ENCODE results near the gene CKAP2L. TPM values are rescaled to one million over a fixed set of nuclear protein-coding genes. Genes with fewer than 3 reads are reported as not detected.

Gene CKAP2L
- total RNA-seq, 1 donor from 2014 or later = 0.38 TPM

DNA sequence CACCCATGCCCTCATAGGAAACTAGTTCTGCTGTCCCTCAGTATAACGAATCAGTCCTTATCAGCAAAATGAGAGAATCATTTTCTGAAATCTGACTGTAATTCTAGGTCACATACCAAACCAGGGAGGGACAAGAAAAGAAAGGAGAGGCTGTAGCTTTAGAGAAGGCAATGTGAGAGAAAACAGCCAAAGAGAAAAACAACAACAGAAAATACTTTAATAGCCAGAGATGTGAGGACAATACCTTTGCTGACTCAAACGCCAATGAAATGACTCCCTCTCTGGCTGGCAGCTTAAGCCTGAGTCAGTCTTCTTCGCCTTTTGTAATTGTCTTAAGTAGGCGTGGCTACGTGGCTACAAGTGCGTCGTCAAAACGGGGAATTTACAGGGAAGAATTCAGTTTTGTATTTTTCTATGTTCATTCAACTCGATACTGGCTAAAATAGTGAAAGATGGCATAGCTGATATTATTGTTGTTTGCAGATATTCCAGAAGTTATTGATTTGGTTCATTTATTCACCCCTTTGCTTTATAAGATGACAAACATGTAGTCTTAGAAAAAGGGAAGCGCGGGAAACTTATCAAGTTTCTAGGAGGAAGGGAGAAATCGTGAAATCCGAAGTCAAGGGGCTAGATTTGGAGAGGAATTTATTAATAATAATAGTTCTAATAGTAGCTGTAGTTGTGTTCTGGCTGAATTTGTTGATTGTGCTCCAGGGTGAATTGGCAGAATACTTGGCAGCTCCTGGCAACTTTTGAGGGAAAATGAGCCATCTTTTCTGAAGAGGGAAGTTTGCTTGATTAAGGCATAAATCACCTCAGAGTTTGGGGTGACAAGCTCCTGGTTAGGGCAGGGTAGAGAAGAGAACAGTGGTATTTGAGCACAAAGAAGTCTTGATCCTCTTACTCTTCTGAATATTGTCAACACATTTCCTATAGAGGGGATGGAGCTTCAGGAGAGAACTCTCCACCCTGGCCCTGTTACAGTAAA is 20.1 kb upstream of the CKAP2L start, which contains the start of gene IL1A:
Gene IL1A, minus strand, starts transcription at position 295 of the 991 bp plus-strand sequence. CDS start 723 bp downstream, outside the sequence.
- DNase-seq = no peak
- no peak within 1 kb of the TSS for H3K27ac ChIP-seq (replicated peaks)
- intact Hi-C loops (cut with micrococcal nuclease) = no loop called here
- H3K4me3 ChIP-seq = no peak within 1 kb of the TSS
- peaks cover 8% of the 10 kb centered on the region for H3K4me1 ChIP-seq
- no peaks in the 10 kb centered on the region for H3K36me3 ChIP-seq
- H3K9me3 ChIP-seq (replicated peaks) = no peaks in the 10 kb centered on the region
- TF ChIP-seq, protein P1, sequence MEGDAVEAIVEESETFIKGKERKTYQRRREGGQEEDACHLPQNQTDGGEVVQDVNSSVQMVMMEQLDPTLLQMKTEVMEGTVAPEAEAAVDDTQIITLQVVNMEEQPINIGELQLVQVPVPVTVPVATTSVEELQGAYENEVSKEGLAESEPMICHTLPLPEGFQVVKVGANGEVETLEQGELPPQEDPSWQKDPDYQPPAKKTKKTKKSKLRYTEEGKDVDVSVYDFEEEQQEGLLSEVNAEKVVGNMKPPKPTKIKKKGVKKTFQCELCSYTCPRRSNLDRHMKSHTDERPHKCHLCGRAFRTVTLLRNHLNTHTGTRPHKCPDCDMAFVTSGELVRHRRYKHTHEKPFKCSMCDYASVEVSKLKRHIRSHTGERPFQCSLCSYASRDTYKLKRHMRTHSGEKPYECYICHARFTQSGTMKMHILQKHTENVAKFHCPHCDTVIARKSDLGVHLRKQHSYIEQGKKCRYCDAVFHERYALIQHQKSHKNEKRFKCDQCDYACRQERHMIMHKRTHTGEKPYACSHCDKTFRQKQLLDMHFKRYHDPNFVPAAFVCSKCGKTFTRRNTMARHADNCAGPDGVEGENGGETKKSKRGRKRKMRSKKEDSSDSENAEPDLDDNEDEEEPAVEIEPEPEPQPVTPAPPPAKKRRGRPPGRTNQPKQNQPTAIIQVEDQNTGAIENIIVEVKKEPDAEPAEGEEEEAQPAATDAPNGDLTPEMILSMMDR (IDR thresholded peaks at IDR 0.05; ENCODE audit: borderline replicate concordance) = no peak
- H3K27me3 ChIP-seq (ENCODE audit: low read depth) = no peaks in the 10 kb centered on the region

DNA sequence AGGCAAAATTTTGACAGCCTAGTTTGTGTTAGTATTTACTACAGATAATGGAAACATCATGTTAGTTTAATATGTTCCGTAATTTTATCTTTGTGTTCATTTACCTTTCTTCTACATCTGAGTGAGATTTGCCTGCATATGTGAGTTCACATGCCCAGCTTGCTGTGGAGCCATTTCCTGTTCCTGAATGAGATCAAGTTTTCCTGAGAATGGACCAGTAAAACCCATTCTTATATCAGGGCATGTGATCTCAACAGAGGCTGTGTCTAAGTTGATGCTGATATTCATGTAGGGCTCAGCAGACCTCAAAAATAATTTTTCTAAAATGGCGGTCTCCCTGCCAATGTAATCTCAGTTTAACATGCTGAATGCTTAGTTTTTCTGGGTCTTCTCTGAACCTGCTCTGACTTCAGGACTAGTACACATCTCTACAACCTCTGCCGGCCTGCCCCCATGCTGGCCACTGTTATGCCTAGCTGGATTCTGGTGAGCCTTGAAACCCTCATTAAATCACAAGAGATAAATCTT is 18.8 kb upstream of the CKAP2L start:
- H3K36me3 ChIP-seq = no peaks in the 10 kb centered on the region
- H3K9me3 ChIP-seq (replicated peaks) = no peaks in the 10 kb centered on the region
- peaks cover 7% of the 10 kb centered on the region for H3K4me1 ChIP-seq
- H3K27ac ChIP-seq (replicated peaks) = no peak overlapping the region
- TF ChIP-seq, protein P1 (IDR thresholded peaks at IDR 0.05; ENCODE audit: borderline replicate concordance) = no peak
- intact Hi-C loops (cut with micrococcal nuclease) = no loop called here
- H3K27me3 ChIP-seq (ENCODE audit: low read depth) = no peaks in the 10 kb centered on the region
- no peak overlapping the region for H3K4me3 ChIP-seq
- DNase-seq = no peak

DNA sequence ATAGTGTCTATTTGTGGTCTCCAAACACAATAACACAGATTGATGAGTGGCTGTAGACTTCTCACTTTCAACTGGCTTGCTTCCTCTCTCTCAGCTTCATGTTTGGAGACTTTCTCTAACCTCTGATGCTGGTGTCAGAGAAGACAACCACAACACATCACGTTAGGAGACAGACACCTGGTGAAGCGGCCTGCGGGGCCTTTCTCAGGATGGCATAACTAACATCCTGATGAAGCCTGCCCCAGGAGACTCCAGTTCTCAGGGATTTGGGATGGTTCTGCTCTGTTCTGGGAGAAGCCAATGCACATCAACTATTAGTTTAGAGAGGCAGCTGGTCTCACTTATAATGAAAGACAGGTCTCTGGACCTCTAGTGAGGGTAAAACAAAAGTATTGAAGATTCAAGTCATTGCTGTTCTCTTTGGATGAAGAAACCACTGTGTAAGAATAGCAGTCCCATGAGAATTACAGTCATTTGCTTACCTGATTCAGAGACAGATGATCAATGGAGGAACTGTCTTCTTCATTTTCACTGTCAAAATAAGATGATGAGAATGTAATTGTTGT is 17.9 kb upstream of the CKAP2L start:
- Histone ChIP-seq H3K36me3 (no peaks in the 10 kb centered on the region), H3K4me1 (no peaks in the 10 kb centered on the region), H3K27ac (replicated peaks) (no peak overlapping the region), H3K9me3 (replicated peaks) (no peaks in the 10 kb centered on the region), H3K27me3 (ENCODE audit: low read depth) (no peaks in the 10 kb centered on the region), H3K4me3 (no peak overlapping the region)
- no peak for DNase-seq
- intact Hi-C loops (cut with micrococcal nuclease) = no loop called here
- TF ChIP-seq, protein P1 (IDR thresholded peaks at IDR 0.05; ENCODE audit: borderline replicate concordance) = no peak

DNA sequence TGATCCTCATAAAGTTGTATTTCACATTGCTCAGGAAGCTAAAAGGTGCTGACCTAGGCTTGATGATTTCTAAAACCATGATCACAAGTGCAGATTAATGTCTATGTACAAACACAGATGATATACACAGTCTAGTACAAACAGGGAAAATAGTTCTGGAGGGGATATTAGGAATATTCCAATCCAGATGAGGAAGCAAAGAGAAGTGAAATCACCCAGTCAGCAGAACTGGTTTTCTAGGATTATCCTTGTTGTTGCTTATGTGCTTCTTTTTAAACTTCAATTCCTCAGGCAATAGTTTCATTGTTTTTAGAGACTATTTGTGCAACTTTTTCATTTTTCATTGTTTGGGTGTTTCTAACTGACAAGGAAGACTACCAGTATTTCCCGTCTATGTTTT is 15.2 kb upstream of the CKAP2L start:
- Histone ChIP-seq H3K36me3 (no peaks in the 10 kb centered on the region), H3K27me3 (ENCODE audit: low read depth) (no peaks in the 10 kb centered on the region), H3K4me1 (no peaks in the 10 kb centered on the region), H3K27ac (replicated peaks) (no peak overlapping the region), H3K4me3 (no peak overlapping the region), H3K9me3 (replicated peaks) (no peaks in the 10 kb centered on the region)
- TF ChIP-seq, protein P1 (IDR thresholded peaks at IDR 0.05; ENCODE audit: borderline replicate concordance) = no peak
- no peak for DNase-seq
- intact Hi-C loops (cut with micrococcal nuclease) = no loop called here

DNA sequence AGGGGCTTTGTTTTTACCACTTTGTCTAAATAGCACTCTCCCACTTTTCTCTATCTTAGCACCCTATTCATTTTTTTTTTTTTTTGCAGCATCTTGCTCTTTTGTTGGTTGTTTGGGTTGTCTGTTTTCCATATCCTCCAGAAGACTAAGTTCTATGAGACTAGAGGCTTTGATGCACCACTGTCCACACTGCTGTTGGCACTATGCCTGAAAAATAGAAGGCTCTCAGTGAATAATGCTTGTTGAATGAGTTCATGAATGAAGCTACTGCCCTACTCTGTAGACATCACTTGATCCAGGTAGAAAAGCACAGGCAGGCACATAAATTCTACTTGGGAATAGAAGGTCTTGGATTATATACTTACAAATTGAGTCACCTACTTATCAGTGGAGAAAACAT is 12.6 kb upstream of the CKAP2L start:
- intact Hi-C loops (cut with micrococcal nuclease) = no loop called here
- H3K36me3 ChIP-seq = no peaks in the 10 kb centered on the region

More for the DNA sequence above, 12.6 kb upstream of the CKAP2L start:
- H3K9me3 ChIP-seq (replicated peaks) = no peaks in the 10 kb centered on the region
- no peak for DNase-seq
- no peak overlapping the region for H3K27ac ChIP-seq (replicated peaks)
- H3K4me3 ChIP-seq = no peak overlapping the region
- H3K27me3 ChIP-seq (ENCODE audit: low read depth) = no peaks in the 10 kb centered on the region
- no peaks in the 10 kb centered on the region for H3K4me1 ChIP-seq
- TF ChIP-seq, protein P1 (IDR thresholded peaks at IDR 0.05; ENCODE audit: borderline replicate concordance) = no peak
